Skin of body (tissue), 2 donors: Measurements from ENCODE around the gene HOXD4. TPM values are rescaled to one million over a fixed set of nuclear protein-coding genes. Genes with fewer than 3 reads are reported as not detected.

Source experiments
- DNase-seq: peaks from one replicate; lab custom pipeline; 2025; lab: John Stamatoyannopoulos, UW
- total RNA-seq: library from RNA; depleted of rRNA; stranded (reverse); fragments of >200 nt; gene quantifications from one replicate; pipeline ENCODE4 v1.2.3, GENCODE V29; 2014

HOXD4 gene
- total RNA-seq, 1 donor from 2014 or later = 5.4 TPM

DNA sequence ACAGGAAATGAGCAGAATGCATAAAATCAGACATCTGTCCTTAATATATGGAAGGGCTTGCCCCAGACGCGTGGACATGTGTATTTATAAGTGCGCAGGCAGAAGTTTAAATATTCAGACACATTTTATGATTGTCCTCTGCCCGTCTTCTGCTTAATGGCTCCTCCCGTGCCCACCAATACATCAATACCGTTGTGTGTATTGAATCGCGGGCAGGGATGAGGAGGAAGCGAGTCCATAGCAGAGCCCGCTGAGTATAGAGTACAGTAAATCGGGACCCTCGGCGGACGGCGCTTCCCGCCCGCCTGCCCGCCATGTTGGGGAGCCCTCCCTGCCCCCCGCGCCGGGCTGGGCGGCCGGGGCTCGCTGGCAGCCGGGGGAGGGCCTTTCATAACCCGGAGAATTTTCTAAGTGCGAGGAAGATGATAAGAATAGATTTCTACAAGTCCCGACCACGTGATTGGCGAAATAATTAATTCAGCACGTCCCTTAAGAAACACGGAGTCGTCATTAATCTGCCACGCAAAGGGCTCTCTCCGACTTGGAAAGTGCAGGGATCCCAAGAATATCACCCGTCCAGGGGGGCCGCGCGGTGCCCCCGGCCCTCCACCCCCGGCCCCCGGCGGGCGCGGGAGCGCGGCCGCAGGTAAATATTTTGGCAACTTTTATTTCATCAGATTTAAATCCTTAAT, 5.6 kb downstream of the HOXD4 start, which contains the start of gene HOXD3:
Gene HOXD3 (plus strand): TSS at position 501 of the 692 bp plus-strand sequence. CDS start 11,808 bp downstream, outside the sequence.
- peak; percentile 68 for DNase-seq

DNA sequence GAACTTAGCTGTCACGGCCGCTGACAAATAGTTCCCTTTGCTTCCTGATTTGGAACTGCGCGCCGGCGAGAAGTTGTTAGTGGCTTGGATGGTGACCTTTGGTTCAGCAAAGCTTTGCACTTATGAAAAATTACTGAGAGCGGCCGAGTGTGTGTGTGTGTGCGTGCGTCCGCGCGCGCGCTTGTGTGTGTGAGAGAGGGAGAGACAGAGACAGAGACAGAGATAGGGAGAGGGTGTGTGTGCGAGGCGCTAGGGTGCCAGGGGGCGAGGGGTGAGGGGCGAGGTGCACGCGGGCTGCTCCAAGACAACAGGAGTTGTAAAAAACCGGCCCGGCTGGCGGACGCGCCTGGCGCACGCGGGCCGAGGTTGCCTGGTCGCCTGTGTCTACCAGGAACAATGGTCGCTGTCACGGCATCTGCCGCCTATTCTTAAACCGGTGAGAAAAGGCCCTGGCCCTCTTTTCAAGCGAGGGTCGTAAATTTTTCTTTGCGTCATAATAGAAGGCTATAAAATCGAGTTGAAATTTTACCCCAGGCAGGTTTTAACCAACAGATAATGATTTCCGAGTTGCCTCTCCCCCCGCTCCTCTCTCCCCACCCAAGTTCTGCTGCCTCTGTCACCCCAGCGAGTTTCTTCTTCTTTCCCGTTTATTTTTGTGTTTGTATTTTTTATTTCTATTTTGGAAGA, 6.3 kb downstream of the HOXD4 start:
- DNase-seq = no peak

DNA sequence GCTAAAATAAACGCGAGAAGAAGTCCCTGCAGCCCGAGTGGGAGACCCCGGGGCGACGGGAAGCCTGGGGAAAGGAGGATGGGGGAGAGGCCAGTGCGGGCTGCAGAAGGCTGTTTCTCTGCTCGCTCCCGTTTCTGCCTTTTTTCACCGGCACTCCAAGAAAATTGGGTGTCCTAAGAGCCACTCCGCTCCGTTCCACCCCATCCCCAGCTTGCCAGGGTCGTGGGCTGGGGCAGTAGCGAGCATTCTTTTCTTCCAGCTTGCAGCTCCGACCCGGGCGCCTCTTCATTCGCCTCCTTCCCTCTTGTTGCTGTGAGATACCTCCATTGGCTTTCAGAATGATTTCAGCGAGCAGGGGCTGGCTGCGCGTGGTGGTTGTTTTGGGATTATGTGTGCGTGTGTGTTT, 6.8 kb downstream of the HOXD4 start:
- DNase-seq = no peak

GRCh38 chr2:176158855-176159662, 7.7 kb downstream of the HOXD4 start:
- DNase-seq = no peak

- DNase-seq = no peak
These were observed 8.4 kb downstream of the HOXD4 start for GRCh38 chr2:176159663-176160250.

GRCh38 chr2:176160251-176160985, 9.1 kb downstream of the HOXD4 start:
- no peak for DNase-seq

DNA sequence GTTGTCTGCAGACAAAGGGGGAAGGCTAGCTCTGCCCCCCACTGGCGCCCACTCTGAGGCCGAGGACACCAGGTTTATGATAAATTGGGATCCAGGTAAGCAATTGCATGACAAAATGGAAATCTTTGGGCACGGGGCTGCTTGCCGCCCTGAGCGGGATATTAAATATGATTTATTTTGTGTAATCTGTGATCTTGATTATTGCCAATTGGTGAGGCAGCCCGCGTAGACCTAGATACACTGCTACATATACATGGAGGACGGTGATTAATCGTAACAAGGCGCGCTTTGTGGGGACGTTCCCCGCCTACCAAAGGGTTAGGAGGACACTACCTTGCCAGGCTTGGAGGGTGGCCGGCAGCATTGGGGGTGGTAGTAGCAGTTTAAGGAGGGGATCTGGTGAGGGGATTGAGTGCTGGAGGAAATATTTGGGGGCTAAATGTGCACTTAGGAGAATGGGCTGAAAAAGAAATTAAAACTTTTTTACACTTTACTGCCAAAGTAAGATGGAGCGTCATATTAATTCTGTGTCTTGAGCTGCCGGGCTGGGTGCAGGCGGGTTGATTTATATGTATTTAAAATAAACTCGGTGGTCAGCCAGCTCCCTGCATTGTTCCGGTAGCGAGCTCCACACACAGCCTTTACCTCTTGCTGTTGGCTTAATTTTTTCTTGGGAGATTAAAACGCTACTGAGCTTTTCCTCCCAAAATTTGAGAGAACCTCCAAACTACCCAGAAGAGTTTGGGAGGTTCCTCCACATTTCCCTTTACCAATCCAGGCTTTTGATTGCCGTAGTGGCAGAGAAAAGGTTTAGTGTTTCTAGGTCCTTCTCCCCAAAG, 9.9 kb downstream of the HOXD4 start:
- DNase-seq = no peak

DNA sequence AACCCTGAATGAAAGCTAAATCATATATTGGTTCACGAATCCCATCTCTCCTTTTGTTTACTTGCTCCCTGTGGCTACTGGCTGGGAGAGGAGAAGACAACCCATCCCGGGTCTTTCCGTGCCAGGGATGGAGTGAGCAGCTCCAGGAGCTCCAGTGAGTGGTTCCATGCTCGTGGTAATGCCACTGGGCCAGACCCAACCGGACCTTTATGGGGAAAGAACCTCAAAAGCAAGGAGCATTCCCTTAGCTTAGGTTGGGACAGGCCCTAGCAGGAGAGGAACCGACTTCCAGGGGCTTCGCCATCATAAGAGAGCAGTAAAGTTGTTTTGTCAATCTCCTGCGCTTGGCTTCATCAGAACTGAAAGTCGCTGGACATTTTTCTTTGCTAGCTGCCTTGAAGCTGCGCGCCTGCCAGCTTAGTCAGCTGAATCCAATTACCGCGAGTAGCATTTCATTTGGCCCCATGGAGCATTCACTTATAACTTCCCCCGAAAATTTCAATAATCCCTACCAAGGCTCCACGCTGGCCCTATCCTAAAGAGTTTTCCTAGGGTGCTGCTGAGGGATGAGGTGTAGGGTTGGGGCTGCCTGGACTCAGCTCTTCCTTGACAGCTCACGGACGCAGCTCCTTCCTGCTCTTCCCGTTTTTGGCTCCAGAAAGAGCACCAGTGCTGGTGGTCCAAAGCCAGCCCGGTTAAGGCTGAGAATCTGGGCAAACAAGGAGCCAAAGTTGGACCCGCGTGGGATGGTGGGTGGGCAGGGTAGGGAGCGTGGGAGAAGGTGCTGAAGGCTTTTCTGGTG, 10.7 kb downstream of the HOXD4 start:
- DNase-seq = peak; percentile 78

- DNase-seq = no peak
These were observed 11.7 kb downstream of the HOXD4 start for GRCh38 chr2:176162911-176163671.

- no peak for DNase-seq
These were observed 12.3 kb downstream of the HOXD4 start for GRCh38 chr2:176163672-176164056.

DNA sequence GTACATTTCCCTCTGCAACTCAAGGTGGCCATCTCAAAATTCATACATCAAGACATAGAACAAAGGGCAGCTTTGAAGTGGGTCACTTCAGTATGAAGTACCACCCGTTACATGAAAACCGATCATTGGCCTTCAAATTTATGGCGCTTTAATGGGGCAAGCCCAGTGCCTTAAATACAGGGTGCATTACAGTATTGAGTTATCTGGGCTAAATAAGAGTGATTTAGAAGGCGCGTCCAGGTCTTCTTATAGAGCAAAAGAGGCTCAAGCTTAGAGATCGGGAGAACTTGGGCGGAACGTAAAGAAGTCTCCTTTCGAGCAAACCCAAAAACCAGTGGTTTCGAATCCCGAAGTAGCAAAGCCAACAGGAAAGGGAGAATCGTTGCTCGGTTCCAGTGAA, 12.9 kb downstream of the HOXD4 start:
- DNase-seq = no peak

DNA sequence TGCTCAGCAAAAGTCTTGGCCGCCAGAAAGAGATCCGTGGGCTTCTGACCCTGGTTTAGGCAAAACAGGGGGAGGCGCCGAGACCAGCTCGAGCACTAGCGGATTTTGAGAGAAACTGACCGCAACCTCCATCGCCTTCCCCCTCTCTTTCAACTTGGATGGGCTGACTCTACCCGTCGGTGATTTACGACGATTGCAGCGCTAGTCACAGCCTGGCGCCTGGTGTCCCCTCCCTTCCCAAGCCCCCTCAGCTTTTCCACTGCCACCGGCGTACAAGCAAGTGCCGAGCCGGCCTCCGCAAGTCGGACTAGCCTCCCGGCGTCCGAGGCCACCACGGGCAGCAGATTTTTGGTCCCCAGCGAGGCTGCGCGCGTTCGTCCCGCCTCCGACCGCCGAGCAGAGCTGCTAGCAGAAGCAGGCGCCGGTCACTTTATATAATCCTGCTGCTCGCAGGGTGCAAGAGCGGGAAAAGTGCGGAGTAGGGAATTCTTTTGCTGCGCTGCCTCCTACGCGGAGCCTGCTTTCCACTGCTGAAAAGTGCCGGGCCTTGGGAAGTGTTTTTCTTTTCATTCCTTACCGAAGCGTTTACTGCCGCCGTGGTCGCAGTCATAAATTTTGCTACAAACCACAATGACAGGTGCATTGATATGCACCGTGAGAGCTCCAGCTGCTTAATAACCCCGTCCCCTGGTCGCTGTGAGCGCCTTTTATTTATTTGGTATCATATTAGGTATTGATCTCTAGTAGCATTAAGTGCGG, 13.4 kb downstream of the HOXD4 start:
- DNase-seq = no peak

DNA sequence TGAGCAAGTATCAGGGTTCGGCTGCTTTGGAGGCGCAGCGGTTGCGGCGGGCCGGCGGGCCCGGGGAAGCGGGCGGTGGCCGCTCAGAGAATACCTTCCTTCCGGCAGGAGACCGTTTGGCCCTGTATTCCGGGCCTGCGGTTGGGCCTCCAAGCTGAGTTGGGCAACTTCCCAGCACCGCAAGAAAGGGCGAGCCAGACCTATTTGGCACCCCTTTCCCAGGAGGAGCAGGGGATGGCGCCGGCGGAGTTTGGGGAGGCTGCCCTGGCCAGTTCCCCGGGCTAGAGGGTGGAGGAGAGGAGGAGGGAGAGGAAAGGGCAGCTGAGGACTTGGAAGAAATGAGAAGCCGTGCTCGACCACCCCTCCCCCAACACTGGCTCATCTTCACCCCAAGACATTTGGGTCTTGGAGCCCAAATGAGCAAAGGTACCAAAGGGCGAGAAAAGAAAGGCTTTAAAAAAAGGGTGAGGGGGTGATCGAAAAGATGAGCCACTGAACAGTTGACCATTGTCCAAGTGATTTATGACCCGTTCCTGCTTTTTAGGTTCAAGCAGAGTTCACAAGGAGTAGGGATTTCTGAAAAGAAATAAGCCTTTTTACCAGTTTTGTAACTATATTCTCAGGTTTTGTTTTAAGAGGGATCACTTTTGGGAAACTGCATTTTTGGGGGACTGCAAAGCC, 14.2 kb downstream of the HOXD4 start:
- no peak for DNase-seq

DNA sequence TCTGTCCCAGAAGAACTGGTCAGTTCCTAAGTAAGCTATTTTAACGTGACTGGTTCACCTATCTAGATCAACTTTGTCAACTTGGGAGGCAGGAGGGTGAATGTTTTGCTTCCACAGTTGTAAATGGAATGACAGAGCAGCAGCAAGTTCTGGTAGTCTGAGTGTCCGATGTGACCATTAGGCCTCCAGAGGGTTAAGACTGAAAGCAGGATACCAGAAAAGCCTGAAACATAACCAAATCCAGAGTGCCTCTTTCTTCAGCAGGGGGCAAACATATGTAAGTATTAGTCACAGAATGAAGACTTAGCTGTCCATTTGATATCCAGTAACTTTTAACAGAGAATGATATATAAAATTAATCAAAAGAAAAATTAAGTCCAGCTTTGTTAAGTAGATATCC, 14.9 kb downstream of the HOXD4 start:
- no peak for DNase-seq

- DNase-seq = no peak
These were observed 16.0 kb downstream of the HOXD4 start for GRCh38 chr2:176167398-176167797.

GRCh38 chr2:176169181-176169580, 17.8 kb downstream of the HOXD4 start:
- DNase-seq = no peak

DNA sequence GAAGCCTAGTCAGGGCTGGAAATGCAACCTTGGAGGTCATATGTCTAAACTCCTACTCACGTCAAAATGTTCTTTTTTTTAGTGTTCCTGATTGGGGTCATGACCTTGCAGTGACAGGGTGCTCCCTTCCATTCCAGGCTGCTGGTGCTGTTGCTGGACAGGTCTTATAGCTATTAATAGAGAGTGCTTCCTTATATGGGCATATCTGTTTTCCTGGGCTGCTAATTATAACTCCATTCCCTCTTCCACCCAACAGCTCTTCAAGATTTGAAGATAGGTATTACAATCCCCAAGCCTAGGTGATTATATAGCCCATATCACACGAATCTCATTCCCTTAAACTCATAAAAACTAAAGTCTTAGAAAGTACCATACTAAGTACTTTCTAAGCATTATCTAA, 18.4 kb downstream of the HOXD4 start:
- no peak for DNase-seq
